Stomach smooth muscle (tissue), 2 donors: Measurements from ENCODE around the gene RAPGEF5.
A peak's percentile ranks its signal among the peaks of the same experiment; 100 is the strongest.
"Not testable (repeated sequence)": the region's sequence is repeated elsewhere in the genome, so short reads cannot be mapped to it uniquely, and the experiment has no call there.

Experiments used
- H3K27ac ChIP-seq: one replicate; pipeline ENCODE4 v1.7.0; 2013; ENCODE audit warnings: mild to moderate bottlenecking, low read length, inconsistent platforms
- H3K27me3 ChIP-seq, 2 donors: one replicate each; pipeline ENCODE4 v1.7.0; 2013; ENCODE audit warnings: low read length in 2 of 2; ENCODE audit not compliant: insufficient read depth in 2 of 2, control insufficient read depth in 1 of 2
- H3K36me3 ChIP-seq, 2 donors: one replicate each; pipeline ENCODE4 v1.7.0; 2013; ENCODE audit warnings: low read length in 2 of 2; ENCODE audit not compliant: control insufficient read depth in 2 of 2, insufficient read depth in 2 of 2
- H3K4me1 ChIP-seq: one replicate; pipeline ENCODE4 v1.7.0; 2013; ENCODE audit warnings: low read length; ENCODE audit not compliant: control insufficient read depth, insufficient read depth
- H3K4me3 ChIP-seq, 2 donors: one replicate each; pipeline ENCODE4 v1.7.0; 2013; ENCODE audit warnings: low read length in 2 of 2
- H3K9ac ChIP-seq, 2 donors: one replicate each; pipeline ENCODE4 v1.7.0; 2013; ENCODE audit warnings: low read length in 2 of 2, mild to moderate bottlenecking in 1 of 2
- H3K9me3 ChIP-seq, 2 donors: one replicate each; pipeline ENCODE4 v1.7.0; 2013; ENCODE audit warnings: low read length in 2 of 2; ENCODE audit not compliant: control insufficient read depth in 2 of 2
- donor health status: healthy.
- donor health status: Pancreatic carcinoma.

The RAPGEF5 gene

DNA sequence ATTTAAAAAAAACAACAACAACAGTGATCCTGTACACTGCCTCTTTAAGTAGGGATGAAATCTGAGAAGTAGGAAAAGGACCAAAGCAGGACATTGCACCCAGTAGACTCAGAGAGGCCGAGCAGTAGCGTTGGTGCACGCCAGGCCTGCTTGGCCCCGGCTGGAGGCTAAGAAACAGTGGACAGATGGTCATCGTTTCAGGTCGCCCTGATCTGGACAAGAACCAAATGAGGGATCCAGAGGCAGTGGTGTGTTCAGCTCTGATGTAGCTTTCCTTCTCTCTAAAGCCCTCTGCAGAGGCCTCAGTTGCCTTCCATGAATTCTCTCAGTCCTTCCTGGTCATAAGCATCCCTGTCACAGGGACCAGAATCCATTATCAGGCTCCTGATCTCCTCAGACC is 269.1 kb downstream of the RAPGEF5 start:
- H3K9ac ChIP-seq = no peak overlapping the region
- H3K4me1 ChIP-seq = peaks cover 5% of the 10 kb centered on the region

DNA sequence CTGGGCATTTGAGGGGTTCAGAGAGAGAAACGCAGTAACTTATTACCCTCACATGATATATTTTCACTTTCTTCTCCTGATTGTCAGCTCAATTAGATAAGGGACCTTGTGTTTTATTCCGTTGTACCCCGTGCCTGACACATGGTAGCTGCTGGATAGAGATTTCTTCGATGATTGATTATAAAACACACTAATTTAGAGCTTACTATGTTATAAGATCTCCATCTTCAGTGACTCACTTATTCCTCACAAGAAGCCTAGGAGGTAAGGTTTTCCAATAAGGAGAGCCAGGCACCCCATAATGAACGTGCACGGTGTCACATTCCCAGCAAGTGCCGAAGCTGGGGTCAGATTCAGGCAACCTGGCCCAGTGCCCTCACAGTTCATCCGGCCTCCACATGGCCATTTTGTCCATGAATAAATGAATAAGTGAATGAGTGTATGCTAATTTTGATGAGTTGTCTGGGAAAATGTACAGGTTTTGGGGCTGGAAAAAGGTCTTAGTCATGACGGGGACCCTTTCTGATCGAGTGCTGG is 273.2 kb downstream of the RAPGEF5 start:
- H3K27ac ChIP-seq = peak overlapping the region; percentile 58
- H3K9me3 ChIP-seq = no peaks in the 10 kb centered on the region
- H3K36me3 ChIP-seq = no peaks in the 10 kb centered on the region
- peak overlapping the region; percentile 55 to 85 for H3K4me3 ChIP-seq
- H3K27me3 ChIP-seq = no peaks in the 10 kb centered on the region
- H3K9ac ChIP-seq = peak overlapping the region; percentile 38 to 86
- peaks cover 8% of the 10 kb centered on the region for H3K4me1 ChIP-seq

More for the DNA sequence above, 269.1 kb downstream of the RAPGEF5 start:
- H3K4me3 ChIP-seq = no peak overlapping the region
- no peaks in the 10 kb centered on the region for H3K27me3 ChIP-seq
- H3K27ac ChIP-seq = no peak overlapping the region
- H3K36me3 ChIP-seq = no peaks in the 10 kb centered on the region
- no peaks in the 10 kb centered on the region for H3K9me3 ChIP-seq

- no peaks in the 10 kb centered on the region for H3K36me3 ChIP-seq
- no peaks in the 10 kb centered on the region for H3K27me3 ChIP-seq
- H3K4me3 ChIP-seq = peak overlapping the region; percentile 55 to 85
- H3K9me3 ChIP-seq = no peaks in the 10 kb centered on the region
- H3K9ac ChIP-seq = peak overlapping the region; percentile 38 to 86
- H3K4me1 ChIP-seq = peaks cover 8% of the 10 kb centered on the region
- H3K27ac ChIP-seq = peak overlapping the region; percentile 58
Observed at GRCh38 chr7:22082886-22083703, 273.9 kb downstream of the RAPGEF5 start.

DNA sequence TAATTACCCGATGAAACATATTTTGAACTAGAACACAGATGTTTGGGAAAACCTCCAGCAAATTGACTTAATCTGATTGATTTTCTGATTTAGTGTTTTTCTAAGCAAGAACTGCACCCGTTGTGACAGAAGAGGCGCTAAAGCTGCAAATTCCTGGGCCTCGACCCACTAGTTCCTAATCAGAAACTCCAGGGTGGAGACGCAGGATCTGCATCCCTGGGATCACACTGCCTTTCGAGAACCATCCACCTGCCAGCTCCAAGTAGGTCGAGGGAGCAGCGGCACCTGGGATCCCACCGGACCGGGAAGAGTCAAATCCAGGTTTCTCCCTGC is 274.4 kb downstream of the RAPGEF5 start:
- Histone ChIP-seq H3K4me3 (peak overlapping the region; percentile 55 to 85), H3K9ac (peak overlapping the region; percentile 38 to 58), H3K27me3 (no peaks in the 10 kb centered on the region), H3K27ac (no peak overlapping the region), H3K36me3 (no peaks in the 10 kb centered on the region), H3K9me3 (no peaks in the 10 kb centered on the region), H3K4me1 (peaks cover 8% of the 10 kb centered on the region)

GRCh38 chr7:22080219-22080618 is 276.7 kb downstream of the RAPGEF5 start:
- not testable (repeated sequence) for H3K9ac ChIP-seq, H3K4me1 ChIP-seq, H3K27ac ChIP-seq, H3K4me3 ChIP-seq, H3K36me3 ChIP-seq, H3K27me3 ChIP-seq, H3K9me3 ChIP-seq

GRCh38 chr7:22078872-22079271 is 278.1 kb downstream of the RAPGEF5 start:
- not testable (repeated sequence) for H3K4me3 ChIP-seq, H3K27me3 ChIP-seq, H3K4me1 ChIP-seq, H3K9ac ChIP-seq, H3K36me3 ChIP-seq, H3K27ac ChIP-seq, H3K9me3 ChIP-seq

DNA sequence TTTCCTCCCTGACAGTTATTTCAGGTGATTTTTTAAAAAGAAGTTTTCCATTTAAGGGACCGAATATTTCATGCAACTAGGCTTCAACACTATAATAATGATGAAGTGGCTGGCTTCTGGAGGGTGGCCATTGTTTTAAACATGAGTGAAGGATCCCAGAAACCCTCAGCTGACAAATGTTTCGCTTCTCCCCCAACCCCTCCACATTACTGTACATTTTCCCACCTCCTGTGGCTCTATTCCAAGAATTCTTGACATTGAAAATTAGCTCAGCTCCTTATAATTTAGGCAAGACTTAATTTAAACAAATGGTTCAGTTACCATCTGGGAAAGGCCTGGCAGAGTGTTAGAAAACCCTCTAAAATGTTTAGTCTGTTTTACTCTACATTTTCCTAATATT is 281.4 kb downstream of the RAPGEF5 start:
- Histone ChIP-seq H3K36me3 (no peaks in the 10 kb centered on the region), H3K9ac (no peak overlapping the region), H3K4me3 (no peak overlapping the region), H3K4me1 (no peaks in the 10 kb centered on the region), H3K27ac (no peak overlapping the region), H3K27me3 (no peaks in the 10 kb centered on the region), H3K9me3 (no peaks in the 10 kb centered on the region)

- Histone ChIP-seq H3K4me3 (peak overlapping the region in 1 of 2 donors; percentile 31), H3K27ac (no peak overlapping the region), H3K36me3 (no peaks in the 10 kb centered on the region), H3K9me3 (no peaks in the 10 kb centered on the region), H3K4me1 (no peaks in the 10 kb centered on the region), H3K27me3 (no peaks in the 10 kb centered on the region), H3K9ac (no peak overlapping the region)
Observed at GRCh38 chr7:22074897-22075296, 282.1 kb downstream of the RAPGEF5 start.
